HG02571 (cell line): ENCODE data around the gene LPCAT2.
"Not testable (repeated sequence)": the region's sequence is repeated elsewhere in the genome, so short reads cannot be mapped to it uniquely, and the experiment has no call there.

ENCODE experiments used
- ATAC-seq: cut with Tn5 transposase; IDR thresholded peaks from one replicate; pipeline ENCODE4 v1.9.1; 2021; ENCODE audit warnings: mild to moderate bottlenecking, moderate library complexity; ENCODE audit not compliant: unreplicated experiment

The LPCAT2 gene

DNA sequence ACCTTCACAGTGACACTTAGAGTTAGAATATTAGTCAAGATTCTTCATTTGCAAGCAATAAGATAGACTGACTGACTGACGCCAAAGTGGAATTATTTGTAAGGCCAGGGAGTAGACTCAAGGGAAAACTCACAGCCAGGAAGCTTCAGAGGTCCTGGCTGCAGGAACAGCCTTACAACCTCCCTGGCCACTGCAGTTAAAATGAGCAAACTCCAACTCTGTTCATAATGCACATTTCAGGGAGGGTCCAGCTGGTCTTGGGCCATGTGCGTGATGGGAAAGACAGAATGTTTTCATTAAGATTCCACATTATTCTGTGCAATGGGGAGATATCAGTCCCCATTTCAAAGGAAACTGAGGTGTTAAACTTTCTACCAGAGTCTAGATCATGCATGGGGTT lies 67.5 kb downstream of the LPCAT2 start:
- ATAC-seq: no peak

DNA sequence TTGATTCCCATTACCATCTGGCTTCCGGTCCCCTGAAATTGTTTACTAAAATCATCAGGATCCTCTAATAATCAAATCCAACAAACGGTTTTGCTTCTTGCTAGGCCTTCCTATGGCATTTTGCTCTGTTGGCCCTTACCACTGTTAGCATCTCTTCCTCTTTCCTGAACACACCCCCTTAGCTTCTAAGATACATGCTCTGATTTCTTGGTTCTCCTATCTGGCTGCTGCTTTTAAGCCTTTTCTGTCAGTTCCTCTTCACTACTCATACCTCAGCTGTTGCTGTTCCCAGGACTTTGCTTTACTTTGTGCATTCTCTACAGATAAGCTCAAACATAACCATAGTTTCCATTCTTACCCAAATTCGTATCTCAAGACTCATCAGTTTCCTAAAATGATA lies 69.0 kb downstream of the LPCAT2 start:
- ATAC-seq: no peak

GRCh38 chr16:55585631-55586030 lies 76.8 kb downstream of the LPCAT2 start:
- no peak for ATAC-seq

DNA sequence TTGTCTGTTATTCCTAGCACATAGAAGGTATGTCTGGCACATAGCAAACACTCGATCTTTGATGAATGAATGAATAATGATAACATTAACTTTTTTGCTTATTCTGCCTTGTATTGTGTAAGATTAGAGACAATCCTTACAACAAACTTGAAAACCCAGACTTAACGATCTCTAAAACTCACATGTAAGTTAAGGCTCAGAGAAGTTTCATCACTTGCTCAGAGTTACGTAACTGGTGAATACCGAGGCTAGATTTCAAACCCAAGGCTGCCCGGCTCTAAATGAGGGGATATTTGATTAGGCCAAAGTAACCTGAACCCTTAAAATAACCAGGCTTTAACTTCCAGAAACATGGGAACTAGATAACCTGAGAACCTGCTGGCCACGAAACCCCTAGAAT lies 79.9 kb downstream of the LPCAT2 start:
- ATAC-seq: no peak

GRCh38 chr16:55592306-55592705 lies 83.4 kb downstream of the LPCAT2 start:
- ATAC-seq: no peak

- no peak for ATAC-seq
Observed at GRCh38 chr16:55597928-55598327, 89.1 kb downstream of the LPCAT2 start.

DNA sequence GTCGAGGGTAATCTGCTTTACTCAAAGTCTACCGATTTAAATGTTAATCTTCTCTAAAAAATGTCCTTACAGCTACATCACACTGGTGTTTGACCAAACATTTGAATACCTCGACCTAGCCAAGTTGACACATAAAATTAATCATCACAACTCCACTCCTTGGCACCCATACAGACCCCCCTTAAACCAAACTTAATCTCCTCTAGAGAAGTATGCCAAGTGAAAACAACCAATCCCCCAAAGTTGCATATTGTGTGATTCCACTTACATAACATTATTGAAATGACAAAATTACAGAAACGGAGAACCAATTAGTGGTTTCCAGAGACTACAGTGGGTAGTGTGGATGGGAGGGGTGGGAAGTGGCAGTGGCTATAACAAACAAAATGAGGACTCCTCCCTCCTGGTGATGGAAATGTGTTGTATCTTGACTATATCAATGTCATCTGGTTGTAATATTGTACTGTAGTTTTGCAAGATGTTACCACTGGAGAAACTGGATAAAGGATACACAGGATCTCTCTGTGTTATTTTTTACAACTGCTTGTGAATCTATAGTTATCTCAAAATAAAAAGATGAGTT lies 97.0 kb downstream of the LPCAT2 start:
- no peak for ATAC-seq

- ATAC-seq: no peak
Observed at GRCh38 chr16:55613613-55614335, 104.9 kb downstream of the LPCAT2 start.

DNA sequence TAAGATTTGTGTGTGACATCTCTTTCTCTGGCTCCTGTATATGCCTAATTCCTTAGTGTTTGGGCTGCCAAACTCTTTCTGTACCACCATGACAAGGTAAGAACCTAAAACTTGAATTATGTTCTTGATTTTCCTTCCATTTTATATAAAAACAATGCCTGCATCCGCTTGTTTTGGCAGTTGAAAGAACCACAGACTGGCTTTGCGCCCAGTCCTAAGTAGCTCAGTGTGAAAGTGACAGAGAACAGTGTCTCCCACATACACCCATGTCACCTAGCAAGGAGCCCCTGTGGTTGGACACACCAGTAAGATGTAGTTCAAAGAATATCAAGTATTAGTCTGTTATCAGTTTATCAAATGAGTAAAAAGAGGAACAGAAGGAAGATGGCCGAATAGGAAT lies 106.2 kb downstream of the LPCAT2 start:
- ATAC-seq: no peak

DNA sequence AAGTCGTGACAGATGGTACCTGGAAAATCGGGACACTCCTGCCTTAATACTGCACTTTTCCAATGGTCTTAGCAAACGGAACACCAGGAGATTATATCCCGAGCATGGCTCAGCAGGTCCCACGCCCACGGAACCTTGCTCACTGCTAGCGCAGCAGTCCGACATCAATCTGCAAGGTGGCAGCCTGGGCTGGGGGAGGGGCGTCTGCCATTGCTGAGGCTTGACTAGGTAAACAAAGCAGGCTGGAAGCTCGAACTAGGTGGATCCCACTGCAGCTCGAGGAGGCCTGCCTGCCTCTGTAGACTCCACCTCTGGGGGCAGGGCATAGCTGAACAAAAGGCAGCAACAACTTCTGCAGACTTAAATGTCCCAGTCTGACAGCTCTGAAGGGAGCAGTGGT lies 106.8 kb downstream of the LPCAT2 start:
- not testable (repeated sequence) for ATAC-seq

DNA sequence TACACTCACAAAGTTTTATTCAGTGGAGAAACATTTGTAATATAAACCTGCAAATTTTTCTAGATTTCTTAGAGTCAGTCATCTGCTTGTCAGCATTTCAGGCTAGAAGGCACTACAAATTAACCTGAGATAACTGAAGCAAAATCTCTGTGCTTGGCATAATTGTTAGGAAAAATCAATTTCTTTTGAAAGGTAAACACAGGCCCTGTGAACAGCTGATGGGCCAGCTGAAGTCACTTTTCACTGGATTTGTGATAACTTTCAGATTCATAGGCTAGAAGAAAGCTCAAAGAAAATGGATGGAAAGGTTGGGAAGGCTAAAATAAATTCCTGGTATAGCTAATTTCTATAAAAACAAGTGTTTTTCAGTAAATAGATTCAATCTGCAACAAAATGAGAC lies 112.9 kb downstream of the LPCAT2 start:
- no peak for ATAC-seq

DNA sequence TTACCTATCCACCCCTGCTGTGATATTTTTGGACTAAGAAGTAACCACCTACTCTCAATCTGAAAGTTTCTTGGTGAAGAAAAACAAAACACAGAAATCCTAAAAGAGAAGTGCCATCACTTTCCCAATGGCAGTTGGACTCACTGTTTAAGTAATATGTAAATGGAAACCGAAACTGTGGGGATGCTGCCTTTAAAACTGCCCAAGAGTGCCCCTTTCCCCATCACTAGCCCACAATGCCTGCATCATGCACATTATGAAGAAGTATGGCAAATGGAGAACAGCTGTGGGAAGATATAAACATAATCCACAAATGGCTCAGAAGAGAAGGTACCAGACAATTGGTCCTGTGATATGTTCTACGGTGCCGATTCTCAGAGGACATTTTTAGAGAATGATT lies 113.4 kb downstream of the LPCAT2 start:
- no peak for ATAC-seq

DNA sequence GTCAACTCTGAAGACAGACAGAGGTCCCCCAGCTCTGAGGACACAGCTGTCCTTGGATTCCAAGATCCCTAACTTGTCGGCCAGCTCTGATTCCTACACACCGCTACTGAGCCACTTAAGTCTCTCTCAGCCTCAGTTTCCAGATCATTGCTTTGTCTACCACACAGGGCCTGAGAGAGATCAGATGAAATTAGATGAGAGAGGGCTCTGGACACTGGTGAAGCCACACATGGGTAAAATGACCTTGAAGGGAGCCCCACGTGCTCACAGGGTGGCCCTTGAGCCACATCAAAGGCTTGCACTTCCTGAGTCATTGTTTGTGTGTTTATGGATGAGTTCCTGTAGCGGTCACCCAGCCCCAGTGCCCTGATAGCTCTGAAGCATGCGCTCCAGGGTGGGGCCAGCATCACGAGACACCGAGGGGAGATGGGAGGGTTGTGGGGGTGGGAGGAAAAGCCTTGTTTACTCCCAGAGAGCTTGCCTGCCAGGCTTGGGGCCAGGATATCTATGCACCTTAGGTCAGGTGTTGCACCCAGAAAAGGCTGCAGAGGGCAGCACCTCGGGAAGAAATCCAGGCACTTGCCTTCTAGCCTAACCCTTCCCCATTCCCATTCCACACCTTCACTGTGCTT lies 114.2 kb downstream of the LPCAT2 start:
- no peak for ATAC-seq

DNA sequence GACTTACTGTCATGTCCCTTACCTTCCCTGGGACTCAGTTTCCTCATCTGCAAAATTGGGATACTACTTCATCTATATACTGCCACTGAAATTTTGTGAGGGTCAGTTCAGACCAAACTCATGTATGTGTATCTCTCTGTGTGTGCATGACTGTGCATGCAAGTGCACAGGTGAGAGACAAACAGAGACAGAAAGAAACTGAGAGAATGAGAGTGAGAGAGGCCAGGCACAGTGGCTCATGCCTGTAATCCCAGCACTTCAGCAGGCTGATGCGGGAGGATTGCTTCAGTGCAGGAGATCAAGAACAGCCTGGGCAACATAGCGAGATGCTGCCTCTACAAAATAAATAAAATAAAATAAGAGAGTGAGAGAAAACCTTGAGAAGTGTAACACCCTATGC lies 114.8 kb downstream of the LPCAT2 start:
- no peak for ATAC-seq

GRCh38 chr16:55624696-55625095 lies 115.8 kb downstream of the LPCAT2 start:
- no peak for ATAC-seq

DNA sequence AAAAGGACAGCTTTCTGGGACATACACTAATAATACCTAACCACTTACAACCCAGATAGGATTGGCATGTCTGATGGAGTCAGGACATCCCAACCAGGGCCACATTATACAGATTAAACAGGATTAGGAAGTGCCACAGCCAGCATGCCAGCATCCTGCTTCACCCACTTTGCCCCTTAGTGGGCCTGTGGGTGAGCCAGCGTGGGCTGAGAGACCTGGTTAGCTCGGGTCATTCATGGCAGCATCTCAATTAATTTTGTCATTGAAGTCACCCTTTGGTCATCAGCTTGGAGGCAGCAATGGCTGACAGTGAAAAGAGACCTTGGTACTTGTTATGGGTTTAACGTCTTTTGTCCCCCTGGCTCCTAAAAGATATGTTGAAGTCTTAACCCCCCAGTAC lies 117.0 kb downstream of the LPCAT2 start:
- ATAC-seq: no peak

DNA sequence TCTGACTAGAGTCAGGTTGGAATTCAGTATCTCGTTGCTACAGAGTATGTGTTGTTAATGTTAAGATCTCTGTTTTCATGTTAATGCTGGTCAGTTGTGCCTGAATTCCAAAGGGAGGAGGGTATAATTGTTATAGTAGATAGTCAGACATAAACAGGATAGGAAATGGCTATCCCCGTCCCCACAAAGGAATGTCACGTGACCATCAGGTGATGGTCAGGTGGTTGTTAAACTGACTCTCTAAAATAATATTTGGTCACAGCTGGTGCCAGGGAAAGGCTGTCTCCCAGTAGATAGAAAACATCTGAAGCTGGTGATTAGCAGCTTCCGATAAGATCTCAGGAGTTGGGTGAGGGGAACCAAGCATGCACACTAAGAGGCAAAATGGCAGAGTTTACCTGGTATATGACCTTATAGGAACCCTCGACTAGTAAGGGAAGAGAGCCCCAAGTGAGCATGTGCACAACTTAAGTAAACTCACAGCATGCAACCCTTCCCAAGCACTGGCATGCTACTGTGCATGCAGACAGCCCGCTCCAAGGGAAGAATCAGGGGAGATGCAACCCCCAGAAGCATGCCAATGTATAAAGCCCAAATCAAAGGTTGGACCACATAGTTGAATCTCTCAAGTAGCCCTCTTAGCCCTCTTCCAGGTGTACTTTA lies 119.6 kb downstream of the LPCAT2 start:
- no peak for ATAC-seq

DNA sequence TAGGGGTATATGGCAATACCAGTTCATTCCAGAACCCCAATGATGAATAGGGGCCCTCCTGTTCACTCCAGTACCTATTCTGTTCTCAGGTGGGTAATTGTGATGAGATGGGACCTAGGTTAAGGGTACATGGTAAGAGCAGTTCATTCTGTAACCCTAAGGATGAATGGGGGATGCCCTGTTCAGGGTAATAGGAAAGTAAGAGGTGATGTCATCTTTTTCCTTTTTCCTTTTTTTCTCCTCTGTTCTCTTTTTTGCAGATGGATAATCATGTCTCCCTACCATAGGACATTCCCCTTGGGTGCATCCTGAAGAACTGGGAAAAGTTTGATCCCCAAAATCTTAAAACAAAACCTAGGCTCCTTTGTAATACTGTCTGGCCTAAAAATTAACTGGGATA lies 121.9 kb downstream of the LPCAT2 start:
- ATAC-seq: no peak

GRCh38 chr16:55632259-55632658 lies 123.4 kb downstream of the LPCAT2 start:
- no peak for ATAC-seq

GRCh38 chr16:55634193-55634592 lies 125.3 kb downstream of the LPCAT2 start:
- no peak for ATAC-seq
